A673 (cell line): ENCODE data around the gene B4GALT6. TPM values are rescaled to one million over a fixed set of nuclear protein-coding genes. Genes with fewer than 3 reads are reported as not detected.
A peak's percentile ranks its signal among the peaks of the same experiment; 100 is the strongest.

Experiments
- BruUV-seq: library from RNA; stranded (reverse); fragments of 400-500 nt; replicated peaks from 2 replicates; lab custom pipeline; 2021; lab: Mats Ljungman, UMichigan
- CTCF ChIA-PET: fragments of 300-600 bp; sonication (Branson Sonifier 250); formaldehyde crosslinking; loops from one replicate; lab custom pipeline; 2022; ENCODE audit warnings: antibody characterized with exemption; lab: Charles Lee
- POLR2A ChIA-PET: fragments of 300-600 bp; sonication (Branson Sonifier 250); formaldehyde crosslinking; loops from one replicate; lab custom pipeline; 2022; ENCODE audit warnings: antibody characterized with exemption; ENCODE audit not compliant: low non-redundant PET; lab: Charles Lee
- DNase-seq: peaks from one replicate; pipeline ENCODE4 v3.0.0-alpha.2; 2015; ENCODE audit warnings: low spot score
- H3K27ac ChIP-seq: fragments of 200-600 bp; sonication (generic); 2 replicates; pipeline ENCODE4 v1.5.1; 2016; ENCODE audit warnings: mixed run types, low read depth, mild to moderate bottlenecking, mixed read lengths, antibody characterized with exemption, low read length; ENCODE audit not compliant: poor library complexity, severe bottlenecking
- H3K27me3 ChIP-seq: fragments of 200-600 bp; sonication (generic); replicated peaks from 2 replicates; pipeline ENCODE4 v1.6.1; 2017; ENCODE audit warnings: mixed run types, low read depth, mild to moderate bottlenecking, mixed read lengths, antibody characterized with exemption, low read length; ENCODE audit not compliant: insufficient read depth, poor library complexity
- H3K36me3 ChIP-seq: fragments of 200-600 bp; sonication (generic); 2 replicates; pipeline ENCODE4 v1.6.1; 2016; ENCODE audit warnings: mixed run types, mild to moderate bottlenecking, mixed read lengths, antibody characterized with exemption, low read length; ENCODE audit not compliant: insufficient read depth, poor library complexity, severe bottlenecking
- H3K4me1 ChIP-seq: fragments of 200-600 bp; sonication (generic); 2 replicates; pipeline ENCODE4 v1.6.1; 2017; ENCODE audit warnings: mixed run types, mild to moderate bottlenecking, mixed read lengths, antibody characterized with exemption, low read length; ENCODE audit not compliant: insufficient read depth, poor library complexity, severe bottlenecking
- H3K4me3 ChIP-seq: fragments of 200-600 bp; sonication (generic); 2 replicates; pipeline ENCODE4 v1.5.1; 2016; ENCODE audit warnings: low read depth, mixed run types, mild to moderate bottlenecking, mixed read lengths, low read length; ENCODE audit not compliant: poor library complexity, severe bottlenecking
- H3K9me3 ChIP-seq: fragments of 200-600 bp; sonication (generic); 2 replicates; pipeline ENCODE4 v1.6.1; 2016; ENCODE audit warnings: mixed run types, low read depth, mild to moderate bottlenecking, mixed read lengths, antibody characterized with exemption, low read length; ENCODE audit not compliant: poor library complexity, severe bottlenecking
- CTCF ChIP-seq: fragments of 300-800, 200-600 bp; sonication (generic); conservative IDR thresholded peaks from 2 replicates; pipeline ENCODE4 v1.5.1; 2017; ENCODE audit warnings: low read depth, mild to moderate bottlenecking, antibody characterized with exemption, low read length, moderate library complexity, mixed read lengths
- EZH2 ChIP-seq: fragments of 200-600 bp; sonication (generic); IDR thresholded peaks from 2 replicates; pipeline ENCODE4 v1.6.1; 2017; ENCODE audit warnings: borderline replicate concordance, low read depth, mild to moderate bottlenecking, mixed read lengths, antibody characterized with exemption, low read length; ENCODE audit not compliant: poor library complexity, severe bottlenecking
- intact Hi-C: fragments of 100-400 bp; cut with micrococcal nuclease; formaldehyde crosslinking; loops from one replicate; pipeline ENCODE4 v1.10.0; 2022; ENCODE audit not compliant: unreplicated experiment
- total RNA-seq: library from RNA; stranded (reverse); gene quantifications from 2 replicates; pipeline ENCODE4 v1.2.3, GENCODE V29; 2021

B4GALT6 gene
- total RNA-seq, 1 experiment from 2014 or later, result 6.0 TPM

GRCh38 chr18:31686986-31687928 is 2.9 kb upstream of the B4GALT6 start:
- Histone ChIP-seq H3K27me3 (peaks cover 23% of the 10 kb centered on the region), H3K36me3 (no peaks in the 10 kb centered on the region), H3K4me1 (no peaks in the 10 kb centered on the region), H3K9me3 (no peaks in the 10 kb centered on the region), H3K4me3 (no peak overlapping the region), H3K27ac (no peak overlapping the region)
- BruUV-seq, result no TSS peak
- ChIA-PET CTCF (no interaction called here), POLR2A (no interaction called here)
- intact Hi-C loops, result no loop called here
- TF ChIP-seq EZH2 (no peak), CTCF (no peak; the same call in 1 of the 2 replicates)
- DNase-seq, result peak; percentile 46

GRCh38 chr18:31686572-31686971 is 2.2 kb upstream of the B4GALT6 start:
- intact Hi-C loops, result no loop called here
- Histone ChIP-seq H3K9me3 (no peaks in the 10 kb centered on the region), H3K36me3 (no peaks in the 10 kb centered on the region), H3K27me3 (peaks cover 30% of the 10 kb centered on the region), H3K27ac (no peak overlapping the region), H3K4me1 (no peaks in the 10 kb centered on the region), H3K4me3 (no peak overlapping the region)
- no TSS peak for BruUV-seq
- POLR2A ChIA-PET, result interaction anchor here (0.7 kb wide), 1 partner anchor 391 kb away, joined by 3 read pairs; no protein-coding TSS in a partner anchor
- DNase-seq, result no peak
- TF ChIP-seq CTCF, result no peak
- TF ChIP-seq EZH2, result no peak
- CTCF ChIA-PET, result no interaction called here

- Histone ChIP-seq H3K36me3 (no peaks in the 10 kb centered on the region), H3K9me3 (no peaks in the 10 kb centered on the region), H3K4me1 (no peaks in the 10 kb centered on the region), H3K27me3 (peaks cover 37% of the 10 kb centered on the region), H3K27ac (peak overlapping the region; percentile 56), H3K4me3 (peak overlapping the region; percentile 53)
- BruUV-seq, result no TSS peak
- DNase-seq, result peak; percentile 69
- ChIA-PET CTCF (no interaction called here), POLR2A (no interaction called here)
- intact Hi-C loops, result no loop called here
- TF ChIP-seq EZH2 (no peak), CTCF (peak; percentile 25; the same call in 1 of the 2 replicates)
These were observed 1.0 kb upstream of the B4GALT6 start for GRCh38 chr18:31685097-31686082.
